Esophagus squamous epithelium (tissue), 5 donors: Measurements from ENCODE around the gene CTAG1B. TPM values are rescaled to one million over a fixed set of nuclear protein-coding genes. Genes with fewer than 3 reads are reported as not detected.
"Not testable (repeated sequence)": the region's sequence is repeated elsewhere in the genome, so short reads cannot be mapped to it uniquely, and the experiment has no call there.

Source experiments
- DNase-seq: peaks from one replicate; lab custom pipeline; 2025; lab: John Stamatoyannopoulos, UW
- H3K27ac ChIP-seq, 4 donors: fragments of 200-600 bp; sonication (generic); one replicate each; pipeline ENCODE4 v1.5.1; 2016 to 2019; ENCODE audit warnings: mild to moderate bottlenecking in 1 of 4
- H3K27me3 ChIP-seq, 4 donors: fragments of 200-600 bp; sonication (generic); 1 replicate in 3 of 4; 2 replicates in 1 of 4; pipeline versions ENCODE4 v1.5.1 to v1.6.0; 2017 to 2021; ENCODE audit warnings: antibody characterized with exemption in 1 of 4
- H3K36me3 ChIP-seq, 3 donors: fragments of 200-600 bp; sonication (generic); one replicate each; pipeline ENCODE4 v1.5.1; 2016 to 2019
- H3K4me1 ChIP-seq, 3 donors: fragments of 200-600 bp; sonication (generic); one replicate each; pipeline ENCODE4 v1.5.1; 2017 to 2019
- H3K4me3 ChIP-seq, 4 donors: fragments of 200-600 bp; sonication (generic); 1 replicate in 3 of 4; 2 replicates in 1 of 4; pipeline ENCODE4 v1.5.1; 2016 to 2019; ENCODE audit warnings: mild to moderate bottlenecking in 2 of 4, moderate library complexity in 1 of 4
- H3K9me3 ChIP-seq, 3 donors: fragments of 200-600 bp; sonication (generic); one replicate each; pipeline ENCODE4 v1.5.1; 2016 to 2019
- CTCF ChIP-seq, 6 experiments: fragments of 450-650 bp in 4 of 6; fragments of 200-600 bp in 2 of 6; sonication (generic) in 2 of 6; IDR thresholded peaks; one replicate each; pipeline ENCODE4 v1.5.1; 2016 to 2019; ENCODE audit warnings: antibody characterized with exemption in 6 of 6, mild to moderate bottlenecking in 4 of 6, moderate library complexity in 4 of 6
- POLR2A ChIP-seq, 4 donors: fragments of 450-650 bp; IDR thresholded peaks; one replicate each; pipeline ENCODE4 v1.6.1; 2017; ENCODE audit warnings: antibody characterized with exemption in 4 of 4, mild to moderate bottlenecking in 4 of 4, moderate library complexity in 3 of 4
- WGBS, 2 donors: methylation state at CpG; one replicate each; pipeline ENCODE4 v1.1.5; 2018; 5-methylcytosine and 5-hydroxymethylcytosine counted together
- intact Hi-C: fragments of 100-400 bp; cut with DNase I; formaldehyde crosslinking; loops from one replicate; pipeline ENCODE4 v1.15.0; 2022
- total RNA-seq, 4 donors: library from RNA; depleted of rRNA; stranded (reverse); fragments of >200 nt; gene quantifications; one replicate each; pipeline ENCODE4 v1.1.0, GENCODE V29; 2016
- donor health status: DM: yes; HTN: yes; CAD: no.

CTAG1B gene
- total RNA-seq, 4 donors from 2014 or later, result not detected

DNA sequence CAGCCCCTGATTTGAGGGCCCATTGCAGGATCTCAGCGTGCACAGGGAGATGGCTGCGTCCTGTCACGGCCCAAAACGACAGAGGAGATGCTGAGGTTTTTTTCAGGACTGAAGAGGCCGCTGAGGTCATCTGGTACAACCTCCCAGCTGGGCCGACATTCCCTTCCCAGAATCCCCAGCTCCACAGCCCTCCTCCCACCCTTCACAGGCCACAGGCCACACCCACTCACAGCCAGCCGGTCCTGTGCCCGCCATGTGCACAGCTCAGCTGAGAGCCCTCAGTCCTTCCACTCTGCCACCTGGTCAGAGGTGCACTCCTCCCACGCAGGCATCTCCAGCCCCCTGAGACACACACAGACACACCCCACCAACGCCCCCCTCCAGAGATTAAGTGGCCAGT is 22.7 kb upstream of the CTAG1B start:
- H3K9me3 ChIP-seq, H3K36me3 ChIP-seq, H3K4me3 ChIP-seq, H3K4me1 ChIP-seq, H3K27ac ChIP-seq, DNase-seq, H3K27me3 ChIP-seq, intact Hi-C loops: not testable (repeated sequence)
- no CpG with 5 or more reads among the region's 10 CpGs for WGBS, 2 donors

- H3K36me3 ChIP-seq, DNase-seq, H3K27me3 ChIP-seq, H3K27ac ChIP-seq, H3K4me3 ChIP-seq, H3K4me1 ChIP-seq, H3K9me3 ChIP-seq, intact Hi-C loops: not testable (repeated sequence)
- WGBS, 2 donors, result no CpG with 5 or more reads among the region's 11 CpGs
Observed at GRCh38 chrX:154633661-154634060, 14.6 kb upstream of the CTAG1B start.

DNA sequence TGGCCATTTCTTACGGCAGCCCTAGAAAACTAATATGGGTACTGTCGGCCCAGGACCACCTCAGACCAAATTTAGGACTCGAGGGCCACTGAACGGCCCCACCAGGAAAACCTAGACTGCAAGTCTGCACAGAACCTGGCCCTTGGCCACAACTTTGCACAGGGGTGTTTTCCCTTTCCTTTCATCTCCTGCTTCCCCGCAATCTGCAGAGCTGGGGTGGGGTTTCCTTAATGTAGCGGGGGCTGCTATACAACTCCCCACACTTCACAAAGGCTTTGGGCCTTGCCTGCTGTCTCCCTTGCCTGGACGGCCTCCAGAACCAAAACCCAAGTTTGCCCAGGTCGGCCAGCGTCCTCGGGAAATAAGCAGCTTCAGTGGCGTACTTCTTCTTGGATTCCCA is 11.9 kb upstream of the CTAG1B start:
- H3K27ac ChIP-seq, intact Hi-C loops, H3K9me3 ChIP-seq, DNase-seq, H3K4me3 ChIP-seq, H3K36me3 ChIP-seq, H3K27me3 ChIP-seq, H3K4me1 ChIP-seq: not testable (repeated sequence)
- no CpG with 5 or more reads among the region's 11 CpGs for WGBS, 2 donors

DNA sequence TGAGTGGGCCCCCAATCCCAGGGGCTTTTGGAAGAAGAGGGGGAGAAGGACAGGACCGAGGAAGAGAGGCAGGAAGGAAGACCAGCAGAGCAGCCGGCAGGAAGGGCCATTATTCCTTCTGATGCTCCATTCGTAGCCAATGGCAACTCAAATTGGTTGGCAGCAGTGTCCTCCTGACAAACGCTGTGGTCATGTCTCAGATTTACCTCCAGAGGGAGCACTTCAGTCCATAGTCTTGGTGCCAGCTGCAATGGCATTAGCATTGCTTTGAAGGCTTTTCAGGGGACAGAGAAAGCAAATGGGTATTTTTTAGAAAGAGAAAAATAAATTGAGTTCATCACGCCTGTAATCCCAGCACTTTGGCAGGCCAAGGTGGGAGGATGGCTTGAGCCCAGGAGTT is 9.9 kb upstream of the CTAG1B start:
- H3K4me3 ChIP-seq, H3K36me3 ChIP-seq, intact Hi-C loops, H3K9me3 ChIP-seq, DNase-seq, H3K27ac ChIP-seq, H3K4me1 ChIP-seq, H3K27me3 ChIP-seq: not testable (repeated sequence)
- no CpG with 5 or more reads among the region's 5 CpGs for WGBS, 2 donors

- WGBS, 2 donors, result no CpG with 5 or more reads among the region's 11 CpGs
- intact Hi-C loops, H3K36me3 ChIP-seq, H3K27me3 ChIP-seq, H3K4me1 ChIP-seq, H3K4me3 ChIP-seq, H3K9me3 ChIP-seq, H3K27ac ChIP-seq, DNase-seq: not testable (repeated sequence)
Observed at GRCh38 chrX:154620767-154621414, 1.8 kb upstream of the CTAG1B start.

DNA sequence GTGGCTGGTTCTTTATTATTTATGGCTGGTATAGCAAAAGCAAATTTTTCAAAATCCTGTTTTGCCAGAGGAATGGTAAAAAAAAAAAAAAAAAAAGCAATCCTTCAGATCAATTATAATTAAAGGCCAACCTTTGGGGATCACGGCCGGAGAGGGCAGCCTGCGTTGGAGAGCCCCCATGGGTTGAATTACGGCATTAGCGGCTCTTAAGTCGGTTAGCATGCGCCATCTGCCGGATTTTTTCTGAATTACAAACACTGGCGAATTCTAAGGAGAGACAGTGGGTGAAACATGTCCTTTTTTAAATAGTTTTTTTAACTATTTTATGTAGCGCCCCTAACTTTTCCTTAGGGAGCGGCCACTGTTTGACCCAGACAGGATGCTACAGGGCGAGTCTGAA is 5.5 kb downstream of the CTAG1B start:
- not testable (repeated sequence) for H3K4me3 ChIP-seq

DNA sequence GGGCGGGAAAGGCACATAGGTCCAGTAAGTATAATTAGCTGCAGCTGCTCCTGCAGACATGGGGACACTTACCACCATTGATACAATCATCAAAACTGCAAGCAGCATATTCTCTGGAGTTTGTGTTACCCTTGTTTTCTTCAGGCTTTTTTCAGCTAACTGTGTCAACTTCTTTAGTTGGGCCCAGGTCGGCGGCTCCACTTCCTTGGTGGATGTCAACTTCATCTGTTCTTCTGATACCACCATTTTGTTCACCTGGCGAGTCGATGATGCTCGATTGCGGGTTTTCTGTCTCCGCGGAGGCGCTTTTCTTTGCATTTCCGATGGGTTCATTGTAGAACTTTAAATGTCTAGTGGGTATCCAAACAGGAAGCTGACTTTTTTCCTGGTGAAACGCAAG is 7.9 kb downstream of the CTAG1B start:
- H3K36me3 ChIP-seq, DNase-seq, H3K4me3 ChIP-seq, intact Hi-C loops, H3K9me3 ChIP-seq, H3K27ac ChIP-seq, H3K27me3 ChIP-seq, H3K4me1 ChIP-seq: not testable (repeated sequence)
- 90 to 96% methylated on average over 7 to 12 of the region's 12 CpGs for WGBS, 2 donors

More for the DNA sequence above, 5.5 kb downstream of the CTAG1B start:
- H3K27me3 ChIP-seq, H3K4me1 ChIP-seq, intact Hi-C loops, H3K36me3 ChIP-seq, DNase-seq, H3K9me3 ChIP-seq, H3K27ac ChIP-seq: not testable (repeated sequence)
- 4% methylated on average over 8 of the region's 12 CpGs; no CpG with 5 or more reads in 1 of the 2 donors for WGBS, 2 donors

- H3K27ac ChIP-seq, H3K36me3 ChIP-seq, H3K27me3 ChIP-seq, intact Hi-C loops, H3K4me3 ChIP-seq, DNase-seq, H3K4me1 ChIP-seq, H3K9me3 ChIP-seq: not testable (repeated sequence)
- WGBS, 2 donors, result 80% methylated on average over 3 to 12 of the region's 12 CpGs
Observed at GRCh38 chrX:154608823-154609222, 10.3 kb downstream of the CTAG1B start.

GRCh38 chrX:154607976-154608375 is 11.1 kb downstream of the CTAG1B start:
- 80 to 94% methylated on average over 1 to 4 of the region's 11 CpGs for WGBS, 2 donors
- H3K27ac ChIP-seq, H3K4me3 ChIP-seq, intact Hi-C loops, DNase-seq, H3K27me3 ChIP-seq, H3K36me3 ChIP-seq, H3K9me3 ChIP-seq: not testable (repeated sequence)
- H3K4me1 ChIP-seq, result peaks cover 0 to 11% (median 0%) of the 10 kb centered on the region in 3 donors

GRCh38 chrX:154607370-154607769 is 11.7 kb downstream of the CTAG1B start:
- Histone ChIP-seq H3K4me3 (no peak overlapping the region), H3K27ac (no peak overlapping the region), H3K4me1 (peaks cover 0 to 11% (median 0%) of the 10 kb centered on the region in 3 donors), H3K9me3 (no peaks in the 10 kb centered on the region), H3K36me3 (no peaks in the 10 kb centered on the region), H3K27me3 (no peaks in the 10 kb centered on the region)
- DNase-seq, result no peak
- no peak for TF ChIP-seq POLR2A (IDR thresholded peaks at IDR 0.05)
- no peak for TF ChIP-seq CTCF (IDR thresholded peaks at IDR 0.05)
- WGBS, 2 donors, result 47 to 48% methylated on average over 6 of the region's 6 CpGs
- intact Hi-C loops, result no loop called here
